Motor neuron (in vitro differentiated cells): ENCODE results near the gene ARID1B. TPM values are rescaled to one million over a fixed set of nuclear protein-coding genes. Genes with fewer than 3 reads are reported as not detected.
A peak's percentile ranks its signal among the peaks of the same experiment; 100 is the strongest.

Source experiments
- ATAC-seq, 8 experiments: fragments of 200-7000 bp; cut with Tn5 transposase; replicated peaks in 6 of 8; 2 replicates each; pipeline ENCODE4 v1.8.0; 2021; ENCODE audit warnings: mild to moderate bottlenecking in 8 of 8, moderate library complexity in 8 of 8
- H3K27ac ChIP-seq, 2 donors: fragments of 250-450 bp; sonication (Bioruptor Pico); 2 replicates each; pipeline ENCODE4 v1.9.0; 2021; ENCODE audit warnings: antibody characterized with exemption in 2 of 2, mild to moderate bottlenecking in 2 of 2, moderate library complexity in 1 of 2
- H3K4me1 ChIP-seq, 2 donors: fragments of 250-450 bp; sonication (Bioruptor Pico); replicated peaks in 1 of 2; 2 replicates each; pipeline ENCODE4 v1.6.1; 2021; ENCODE audit warnings: antibody characterized with exemption in 2 of 2, mild to moderate bottlenecking in 2 of 2, moderate library complexity in 1 of 2
- H3K4me3 ChIP-seq, 5 donors: fragments of 250-450 bp; sonication (Bioruptor Pico); 2 replicates each; pipeline ENCODE4 v1.9.0; 2021; ENCODE audit warnings: antibody characterized with exemption in 5 of 5, mild to moderate bottlenecking in 5 of 5, moderate library complexity in 4 of 5
- WGBS, 10 experiments: fragments of 450-650 bp; shearing (Covaris generic); methylation state at CpG; one replicate each; pipeline ENCODE4 v1.0.0; 2022; 5-methylcytosine and 5-hydroxymethylcytosine counted together
- in situ Hi-C, 9 experiments: fragments of 400-800 bp; cut with MboI; loops; one replicate each; pipeline ENCODE4 v1.15.0; 2021; ENCODE audit warnings: low sequenced_read_pairs in 9 of 9, low pct_unique_long_range_greater_than_20kb in 2 of 9; ENCODE audit not compliant: unreplicated experiment in 9 of 9
- total RNA-seq, 8 experiments: library from RNA; unstranded; fragments of 300-600 nt; gene quantifications; 2 replicates each; pipeline versions ENCODE4 v1.2.3 to v1.2.4, GENCODE V29; 2022

The ARID1B gene
- total RNA-seq, 8 experiments from 2014 or later: 35.8 to 165 (median 54.9) TPM

GRCh38 chr6:157020398-157020797 lies 243.2 kb downstream of the ARID1B start:
- ATAC-seq: no peak
- WGBS, 10 experiments: 10 to 60% (median 30%) methylated on average over 2 to 4 of the region's 4 CpGs
- in situ Hi-C loops: no loop called here
- H3K27ac ChIP-seq: peak overlapping the region in 1 of 2 donors; percentile 97
- H3K4me1 ChIP-seq: peaks cover 14 to 21% of the 10 kb centered on the region in 2 donors
- peak overlapping the region; percentile 46 to 85 (median 69) for H3K4me3 ChIP-seq

- Histone ChIP-seq H3K4me3 (peak overlapping the region; percentile 46 to 85 (median 69)), H3K27ac (peak overlapping the region; percentile 91 to 97), H3K4me1 (peaks cover 14 to 21% of the 10 kb centered on the region in 2 donors)
- in situ Hi-C loops: no loop called here
- 0 to 3% (median 0%) methylated on average over 1 to 13 of the region's 40 CpGs; no CpG with 5 or more reads in 2 of the 10 experiments for WGBS, 10 experiments
- ATAC-seq: peak in 7 of 8 experiments; percentile 23 to 50 (median 29)
These were observed 243.7 kb downstream of the ARID1B start for GRCh38 chr6:157020881-157021343.

DNA sequence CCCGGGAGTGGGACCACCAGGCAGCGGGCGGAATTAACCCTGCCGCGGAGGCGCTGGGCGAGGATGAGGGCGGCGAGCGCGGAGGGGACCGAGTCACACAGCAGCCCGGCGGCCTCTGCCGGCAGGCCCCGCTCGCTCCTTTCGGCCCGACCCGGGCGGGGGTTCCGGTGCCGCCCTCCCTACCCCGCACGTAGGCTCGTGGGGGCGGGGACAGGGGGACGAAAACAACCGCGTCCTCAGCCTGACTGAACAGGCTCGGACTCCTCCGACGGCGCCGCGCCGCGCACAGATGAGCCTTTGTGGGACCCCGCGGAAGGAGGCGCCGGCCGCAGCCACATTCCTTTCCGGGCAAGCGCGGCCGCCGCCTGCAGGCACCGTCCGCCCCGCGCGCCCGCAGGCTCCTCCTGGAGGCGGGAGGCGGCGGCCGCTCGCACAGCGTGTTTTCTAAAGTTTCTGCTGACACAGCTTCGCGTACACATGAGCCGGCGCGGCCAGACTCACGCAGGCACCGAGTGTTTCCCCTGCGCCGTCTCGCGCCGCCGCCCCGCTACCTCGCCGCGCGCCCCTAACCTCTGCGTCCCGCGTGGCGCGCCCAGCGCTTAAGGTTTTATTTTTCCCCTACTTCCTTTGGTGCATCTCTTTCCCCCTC lies 244.3 kb downstream of the ARID1B start:
- peak; percentile 71 to 89 (median 86) for ATAC-seq
- peak overlapping the region; percentile 91 to 97 for H3K27ac ChIP-seq
- in situ Hi-C loops: no loop called here
- H3K4me3 ChIP-seq: peak overlapping the region; percentile 46 to 85 (median 69)
- H3K4me1 ChIP-seq: peaks cover 14 to 21% of the 10 kb centered on the region in 2 donors
- WGBS, 10 experiments: 0 to 4% (median 0%) methylated on average over 1 to 24 of the region's 84 CpGs; no CpG with 5 or more reads in 4 of the 10 experiments

DNA sequence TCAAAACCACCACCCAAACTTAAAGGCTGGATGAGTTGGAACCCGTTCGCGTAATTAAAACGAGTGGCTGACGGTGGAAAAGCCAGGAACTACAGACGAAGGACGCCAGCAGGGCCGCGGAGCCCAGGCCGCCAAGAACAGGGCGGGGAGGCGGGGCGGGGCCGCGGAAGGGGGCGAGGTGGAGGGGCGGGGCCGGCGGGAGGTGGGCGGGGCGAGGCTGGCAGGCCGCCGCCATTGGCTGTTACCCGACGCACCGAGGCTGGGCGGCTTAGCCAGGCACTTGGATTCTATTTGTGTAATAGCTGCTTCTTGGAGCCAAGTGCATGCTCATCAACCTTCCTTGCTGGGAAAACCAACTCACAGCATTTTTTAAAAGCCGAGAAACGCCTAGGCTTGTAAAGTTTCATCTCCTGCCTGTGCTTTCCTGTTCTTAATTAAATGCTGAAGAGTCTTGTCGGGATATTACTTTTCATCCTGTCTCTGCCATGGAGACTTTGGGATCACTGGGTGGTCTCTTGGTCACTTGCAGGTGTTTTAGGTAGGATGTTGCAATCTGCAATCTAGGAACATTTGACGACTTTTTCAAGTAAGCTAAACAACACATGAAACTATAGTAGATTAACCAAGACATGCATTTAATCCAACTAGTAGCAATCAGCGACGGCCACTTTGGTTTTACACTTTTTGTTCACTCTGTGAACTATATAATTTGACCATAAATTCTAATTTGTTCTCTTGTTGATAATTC lies 245.0 kb downstream of the ARID1B start:
- H3K4me1 ChIP-seq: peaks cover 14 to 21% of the 10 kb centered on the region in 2 donors
- WGBS, 10 experiments: 0 to 100% (median 13%) methylated on average over 2 to 11 of the region's 33 CpGs
- peak overlapping the region; percentile 46 to 85 (median 69) for H3K4me3 ChIP-seq
- peak; percentile 58 to 78 (median 72) for ATAC-seq
- in situ Hi-C loops: no loop called here
- peak overlapping the region; percentile 91 to 97 for H3K27ac ChIP-seq

GRCh38 chr6:157023958-157024357 lies 246.8 kb downstream of the ARID1B start:
- Histone ChIP-seq H3K4me3 (no peak overlapping the region), H3K4me1 (peaks cover 14 to 20% of the 10 kb centered on the region in 2 donors), H3K27ac (no peak overlapping the region)
- in situ Hi-C loops: no loop called here
- WGBS, 10 experiments: 26 to 93% (median 76%) methylated on average over 1 to 2 of the region's 2 CpGs; no CpG with 5 or more reads in 1 of the 10 experiments
- no peak for ATAC-seq

DNA sequence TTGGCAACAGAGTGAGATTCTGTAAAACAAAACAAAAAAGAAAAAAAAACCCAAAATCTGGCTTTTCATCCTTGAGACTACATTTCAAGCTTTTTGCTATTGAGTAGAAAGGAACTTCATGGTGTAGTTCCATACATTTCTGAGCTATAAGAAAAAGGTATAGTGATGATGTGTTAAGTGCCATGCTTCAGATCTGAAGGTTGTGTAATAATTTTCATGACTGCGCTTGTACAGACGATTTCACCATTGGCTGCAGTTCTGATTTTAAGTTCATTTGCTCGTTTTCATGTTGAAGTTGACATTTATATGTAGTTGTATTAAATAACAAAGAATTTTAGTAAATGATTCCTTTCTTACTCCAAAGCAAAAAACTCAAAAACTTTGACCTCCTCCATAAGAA lies 247.6 kb downstream of the ARID1B start:
- WGBS, 10 experiments: 78 to 100% (median 97%) methylated on average over 1 to 3 of the region's 3 CpGs; no CpG with 5 or more reads in 1 of the 10 experiments
- in situ Hi-C loops: loop anchor here in 3 of 9 experiments (25.0 kb wide), 3 partner anchors 163 to 238 kb away; partner anchors contain the start of gene ARID1B (in 1 of the 3)
- no peak overlapping the region for H3K4me3 ChIP-seq
- ATAC-seq: no peak
- no peak overlapping the region for H3K27ac ChIP-seq
- peaks cover 12% of the 10 kb centered on the region in 2 donors for H3K4me1 ChIP-seq

GRCh38 chr6:157025437-157025836 lies 248.3 kb downstream of the ARID1B start:
- Histone ChIP-seq H3K27ac (no peak overlapping the region), H3K4me3 (no peak overlapping the region), H3K4me1 (peaks cover 7 to 8% of the 10 kb centered on the region in 2 donors)
- 40 to 100% (median 89%) methylated on average over 1 of the region's 1 CpG; no CpG with 5 or more reads in 3 of the 10 experiments for WGBS, 10 experiments
- no peak for ATAC-seq
- in situ Hi-C loops: loop anchor here in 3 of 9 experiments (25.0 kb wide), 3 partner anchors 162 to 238 kb away; partner anchors contain the start of gene ARID1B (in 1 of the 3)

DNA sequence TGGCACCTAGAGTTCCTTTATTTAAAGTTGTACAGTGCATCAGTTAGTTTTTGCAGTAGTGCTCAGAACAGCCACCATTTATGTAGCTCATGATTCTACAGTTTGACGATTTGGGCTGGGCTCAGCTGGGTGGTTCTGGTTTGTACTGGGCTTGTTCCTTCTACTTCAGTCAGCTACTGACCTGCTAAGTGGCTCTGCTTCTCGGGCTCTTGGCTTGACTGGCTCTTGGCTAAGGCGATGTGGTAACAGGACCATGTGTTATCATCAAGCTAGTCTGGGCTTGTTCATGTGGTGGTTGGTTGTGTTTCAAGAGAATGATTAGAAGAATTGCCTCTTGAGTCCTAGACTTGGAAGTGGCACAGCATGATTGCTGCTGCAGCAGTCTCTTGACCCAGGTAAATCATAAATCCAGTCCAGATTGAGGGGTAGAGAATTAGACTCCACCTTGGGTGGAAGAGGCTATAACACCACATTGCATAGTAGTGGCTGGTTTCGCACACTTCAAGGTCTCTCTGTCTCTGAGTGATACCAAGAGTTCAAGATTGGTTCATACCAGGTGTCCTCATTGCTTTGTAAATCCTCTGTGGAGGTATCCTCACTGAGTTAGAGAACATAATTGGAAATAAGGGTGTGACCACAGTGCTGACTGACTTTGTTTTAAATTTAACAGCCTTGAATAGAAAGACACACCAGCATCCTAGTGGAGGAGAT lies 253.0 kb downstream of the ARID1B start:
- peak in 1 of 8 experiments; percentile 55 for ATAC-seq
- Histone ChIP-seq H3K4me3 (no peak overlapping the region), H3K27ac (no peak overlapping the region), H3K4me1 (peaks cover 6% of the 10 kb centered on the region in 2 donors)
- 75 to 100% (median 98%) methylated on average over 1 to 4 of the region's 4 CpGs; no CpG with 5 or more reads in 3 of the 10 experiments for WGBS, 10 experiments
- in situ Hi-C loops: loop anchor here in 3 of 9 experiments (25.0 kb wide), 3 partner anchors 157 to 243 kb away; partner anchors contain the start of gene ARID1B (in 1 of the 3)

- WGBS, 10 experiments: 66 to 97% (median 90%) methylated on average over 4 to 10 of the region's 10 CpGs
- Histone ChIP-seq H3K4me1 (peaks cover 10 to 12% of the 10 kb centered on the region in 2 donors), H3K27ac (no peak overlapping the region), H3K4me3 (no peak overlapping the region)
- in situ Hi-C loops: loop anchor here in 3 of 9 experiments (25.0 kb wide), 3 partner anchors 157 to 243 kb away; partner anchors contain the start of gene ARID1B (in 1 of the 3)
- ATAC-seq: peak in 5 of 8 experiments; percentile 29 to 67 (median 51)
These were observed 253.6 kb downstream of the ARID1B start for GRCh38 chr6:157030755-157031154.

DNA sequence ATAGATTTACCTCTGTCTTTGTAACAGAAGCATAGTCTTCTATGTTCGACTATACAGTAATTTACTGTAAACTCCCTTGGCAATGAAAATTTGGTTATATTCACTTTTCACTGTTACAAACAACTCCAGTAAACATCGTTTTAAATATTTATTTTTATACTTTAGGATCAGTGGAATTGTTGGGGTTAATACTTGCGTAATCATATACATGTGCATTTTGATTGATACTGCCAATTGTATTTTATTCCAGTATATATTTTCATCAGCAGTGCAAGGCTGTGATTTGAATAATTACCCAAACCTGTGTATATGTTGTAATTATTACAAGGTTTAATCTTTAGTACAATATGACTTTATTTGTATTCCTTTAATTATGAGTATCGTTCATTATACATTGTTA lies 255.7 kb downstream of the ARID1B start:
- WGBS, 10 experiments: 35 to 97% (median 85%) methylated on average over 3 to 4 of the region's 4 CpGs
- Histone ChIP-seq H3K4me3 (no peak overlapping the region), H3K4me1 (peaks cover 29 to 31% of the 10 kb centered on the region in 2 donors), H3K27ac (no peak overlapping the region)
- no peak for ATAC-seq
- in situ Hi-C loops: loop anchor here in 3 of 9 experiments (25.0 kb wide), 3 partner anchors 154 to 246 kb away; partner anchors contain the start of gene ARID1B (in 1 of the 3)

GRCh38 chr6:157033428-157034140 lies 256.4 kb downstream of the ARID1B start:
- in situ Hi-C loops: loop anchor here in 3 of 9 experiments (25.0 kb wide), 3 partner anchors 154 to 246 kb away; partner anchors contain the start of gene ARID1B (in 1 of the 3)
- 0 to 83% (median 38%) methylated on average over 1 to 5 of the region's 5 CpGs for WGBS, 10 experiments
- Histone ChIP-seq H3K27ac (no peak overlapping the region), H3K4me3 (no peak overlapping the region), H3K4me1 (peaks cover 32 to 38% of the 10 kb centered on the region in 2 donors)
- peak in 3 of 8 experiments; percentile 20 to 47 (median 23) for ATAC-seq
